PC-9 (cell line): Measurements from ENCODE around the gene SFTA2.

ENCODE experiments used
- CTCF ChIP-seq: fragments of 200-600 bp; sonication (generic); conservative IDR thresholded peaks from 2 replicates; pipeline ENCODE4 v1.6.1; 2017; ENCODE audit warnings: mixed run types, antibody characterized with exemption, mild to moderate bottlenecking, moderate library complexity
- EZH2 ChIP-seq: fragments of 200-600 bp; sonication (generic); IDR thresholded peaks from 2 replicates; pipeline ENCODE4 v1.8.0; 2017; ENCODE audit warnings: antibody characterized with exemption, low read depth

- TF ChIP-seq CTCF (no peak), EZH2 (no peak)
These were observed 13.3 kb downstream of the SFTA2 start for GRCh38 chr6:30918670-30919069.
